Urinary bladder (tissue), 4 donors: ENCODE results near the gene PLN. TPM values are rescaled to one million over a fixed set of nuclear protein-coding genes. Genes with fewer than 3 reads are reported as not detected.

Source experiments
- DNase-seq: peaks from one replicate; pipeline ENCODE4 v3.0.0-alpha.2; 2015; ENCODE audit errors: extremely low spot score
- H3K27ac ChIP-seq: one replicate; pipeline ENCODE4 v1.5.1; 2013; ENCODE audit warnings: low read depth, mild to moderate bottlenecking, moderate library complexity
- H3K36me3 ChIP-seq: one replicate; pipeline ENCODE4 v1.6.1; 2013; ENCODE audit warnings: mild to moderate bottlenecking, moderate library complexity; ENCODE audit not compliant: insufficient read depth
- H3K4me1 ChIP-seq: one replicate; pipeline ENCODE4 v1.6.1; 2013; ENCODE audit warnings: mild to moderate bottlenecking, moderate library complexity; ENCODE audit not compliant: insufficient read depth
- H3K4me3 ChIP-seq: one replicate; pipeline ENCODE4 v1.5.1; 2013; ENCODE audit warnings: low read depth, low read length
- WGBS: extraction: QIAGEN DNeasy Blood & Tissue Kit; methylation state at CpG from one replicate; pipeline ENCODE4 v1.1.7; 2013; 5-methylcytosine and 5-hydroxymethylcytosine counted together
- polyA plus RNA-seq: library from polyadenylated mRNA; stranded (reverse); fragments of 200-250 nt; gene quantifications from one replicate; pipeline ENCODE4 v1.2.3, GENCODE V29; 2013
- total RNA-seq: library from RNA; depleted of rRNA; stranded (reverse); fragments of >200 nt; gene quantifications from one replicate; pipeline ENCODE4 v1.2.3, GENCODE V29; 2014
- donor health status: healthy with polysubstance abuse.
- donor health status: healthy.

The PLN gene
- total and polyA plus RNA-seq, 2 donors = 96.0 to 178 TPM

GRCh38 chr6:118577972-118578371 lies 29.9 kb downstream of the PLN start:
- 83% methylated on average over 4 of the region's 4 CpGs for WGBS
- Histone ChIP-seq H3K36me3 (no peaks in the 10 kb centered on the region), H3K4me1 (no peaks in the 10 kb centered on the region), H3K4me3 (no peak overlapping the region), H3K27ac (no peak overlapping the region)
- no peak for DNase-seq

GRCh38 chr6:118578617-118579016 lies 30.5 kb downstream of the PLN start:
- WGBS = 97% methylated on average over 12 of the region's 12 CpGs
- Histone ChIP-seq H3K4me3 (no peak overlapping the region), H3K27ac (no peak overlapping the region), H3K36me3 (no peaks in the 10 kb centered on the region), H3K4me1 (no peaks in the 10 kb centered on the region)
- no peak for DNase-seq

- no peak for DNase-seq
- Histone ChIP-seq H3K4me3 (no peak overlapping the region), H3K4me1 (no peaks in the 10 kb centered on the region), H3K36me3 (no peaks in the 10 kb centered on the region), H3K27ac (no peak overlapping the region)
- WGBS = 96% methylated on average over 2 of the region's 2 CpGs
Measured at GRCh38 chr6:118579786-118580185, 31.7 kb downstream of the PLN start.

GRCh38 chr6:118580585-118581419 lies 32.7 kb downstream of the PLN start:
- H3K4me1 ChIP-seq = no peaks in the 10 kb centered on the region
- DNase-seq = no peak
- H3K27ac ChIP-seq = no peak overlapping the region
- H3K4me3 ChIP-seq = no peak overlapping the region
- H3K36me3 ChIP-seq = no peaks in the 10 kb centered on the region
- WGBS = 67% methylated on average over 10 of the region's 10 CpGs

GRCh38 chr6:118581489-118581959 lies 33.4 kb downstream of the PLN start:
- H3K4me3 ChIP-seq = no peak overlapping the region
- WGBS = 67% methylated on average over 5 of the region's 5 CpGs
- H3K27ac ChIP-seq = no peak overlapping the region
- H3K4me1 ChIP-seq = no peaks in the 10 kb centered on the region
- H3K36me3 ChIP-seq = no peaks in the 10 kb centered on the region
- DNase-seq = no peak

GRCh38 chr6:118584911-118585310 lies 36.8 kb downstream of the PLN start:
- Histone ChIP-seq H3K4me1 (peaks cover 3% of the 10 kb centered on the region), H3K4me3 (no peak overlapping the region), H3K36me3 (no peaks in the 10 kb centered on the region), H3K27ac (no peak overlapping the region)
- no peak for DNase-seq
- WGBS = 95% methylated on average over 5 of the region's 5 CpGs

- Histone ChIP-seq H3K27ac (no peak overlapping the region), H3K4me1 (peaks cover 3% of the 10 kb centered on the region), H3K4me3 (no peak overlapping the region), H3K36me3 (no peaks in the 10 kb centered on the region)
- DNase-seq = no peak
- WGBS = 93% methylated on average over 5 of the region's 5 CpGs
Measured at GRCh38 chr6:118586746-118587485, 38.8 kb downstream of the PLN start.

GRCh38 chr6:118588626-118589025 lies 40.5 kb downstream of the PLN start:
- no peak for DNase-seq
- H3K36me3 ChIP-seq = no peaks in the 10 kb centered on the region
- 92% methylated on average over 5 of the region's 5 CpGs for WGBS

GRCh38 chr6:118589186-118589585 lies 41.1 kb downstream of the PLN start:
- Histone ChIP-seq H3K4me1 (peaks cover 3% of the 10 kb centered on the region), H3K4me3 (no peak overlapping the region), H3K27ac (no peak overlapping the region), H3K36me3 (no peaks in the 10 kb centered on the region)
- DNase-seq = no peak
- 53% methylated on average over 4 of the region's 4 CpGs for WGBS

More at GRCh38 chr6:118588626-118589025, 40.5 kb downstream of the PLN start:
- no peak overlapping the region for H3K4me3 ChIP-seq
- H3K27ac ChIP-seq = no peak overlapping the region
- H3K4me1 ChIP-seq = peaks cover 3% of the 10 kb centered on the region

GRCh38 chr6:118589649-118590365 lies 41.7 kb downstream of the PLN start:
- 48% methylated on average over 6 of the region's 6 CpGs for WGBS
- Histone ChIP-seq H3K4me3 (no peak overlapping the region), H3K4me1 (peaks cover 3% of the 10 kb centered on the region), H3K27ac (no peak overlapping the region), H3K36me3 (no peaks in the 10 kb centered on the region)
- no peak for DNase-seq

GRCh38 chr6:118591897-118592296 lies 43.8 kb downstream of the PLN start:
- WGBS = 48% methylated on average over 3 of the region's 3 CpGs
- Histone ChIP-seq H3K27ac (no peak overlapping the region), H3K4me3 (no peak overlapping the region), H3K36me3 (no peaks in the 10 kb centered on the region), H3K4me1 (peaks cover 3% of the 10 kb centered on the region)
- DNase-seq = no peak

- no peak for DNase-seq
- Histone ChIP-seq H3K36me3 (no peaks in the 10 kb centered on the region), H3K4me1 (peaks cover 1% of the 10 kb centered on the region), H3K4me3 (no peak overlapping the region), H3K27ac (no peak overlapping the region)
- WGBS = 89% methylated on average over 1 of the region's 1 CpG
Measured at GRCh38 chr6:118594877-118595276, 46.8 kb downstream of the PLN start.

- DNase-seq = no peak
- Histone ChIP-seq H3K27ac (no peak overlapping the region), H3K4me3 (no peak overlapping the region), H3K36me3 (peaks cover 1% of the 10 kb centered on the region), H3K4me1 (peaks cover 1% of the 10 kb centered on the region)
- 93% methylated on average over 5 of the region's 5 CpGs for WGBS
Measured at GRCh38 chr6:118596774-118597320, 48.8 kb downstream of the PLN start.
